AG09319 (cell line): ENCODE results near the gene POU2F3.

Experiments
- DNase-seq: peaks from one replicate; pipeline ENCODE4 v3.0.0-alpha.2; 2010; ENCODE audit warnings: low read depth; ENCODE audit errors: extremely low read depth
- TF ChIP-seq, protein P1 (sequence below): IDR thresholded peaks from 2 replicates; pipeline ENCODE4 v1.5.1; 2011; ENCODE audit warnings: low read depth, mild to moderate bottlenecking, inconsistent platforms, low read length, moderate library complexity

The POU2F3 gene

DNA sequence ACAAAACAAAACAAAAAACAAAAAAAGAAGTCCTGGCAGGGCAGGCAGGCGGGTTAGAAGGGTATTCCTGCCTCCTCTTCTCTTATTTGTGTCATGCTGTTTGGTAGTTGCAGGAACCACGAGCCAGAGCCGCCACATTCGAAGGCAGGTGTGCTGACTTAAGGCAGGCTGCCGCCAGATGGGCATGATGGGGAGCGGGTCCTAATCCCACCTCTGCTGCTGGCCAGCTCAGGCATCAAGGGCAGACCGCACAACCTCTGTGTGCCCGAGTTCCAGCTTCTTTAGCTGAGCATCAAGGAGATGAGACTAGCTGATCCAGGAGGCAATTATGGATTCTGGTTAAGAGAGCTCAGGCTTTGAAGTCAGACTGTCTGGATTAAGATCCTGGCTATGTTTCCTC, 17.0 kb upstream of the POU2F3 start:
- no peak for DNase-seq
- TF ChIP-seq, protein P1, sequence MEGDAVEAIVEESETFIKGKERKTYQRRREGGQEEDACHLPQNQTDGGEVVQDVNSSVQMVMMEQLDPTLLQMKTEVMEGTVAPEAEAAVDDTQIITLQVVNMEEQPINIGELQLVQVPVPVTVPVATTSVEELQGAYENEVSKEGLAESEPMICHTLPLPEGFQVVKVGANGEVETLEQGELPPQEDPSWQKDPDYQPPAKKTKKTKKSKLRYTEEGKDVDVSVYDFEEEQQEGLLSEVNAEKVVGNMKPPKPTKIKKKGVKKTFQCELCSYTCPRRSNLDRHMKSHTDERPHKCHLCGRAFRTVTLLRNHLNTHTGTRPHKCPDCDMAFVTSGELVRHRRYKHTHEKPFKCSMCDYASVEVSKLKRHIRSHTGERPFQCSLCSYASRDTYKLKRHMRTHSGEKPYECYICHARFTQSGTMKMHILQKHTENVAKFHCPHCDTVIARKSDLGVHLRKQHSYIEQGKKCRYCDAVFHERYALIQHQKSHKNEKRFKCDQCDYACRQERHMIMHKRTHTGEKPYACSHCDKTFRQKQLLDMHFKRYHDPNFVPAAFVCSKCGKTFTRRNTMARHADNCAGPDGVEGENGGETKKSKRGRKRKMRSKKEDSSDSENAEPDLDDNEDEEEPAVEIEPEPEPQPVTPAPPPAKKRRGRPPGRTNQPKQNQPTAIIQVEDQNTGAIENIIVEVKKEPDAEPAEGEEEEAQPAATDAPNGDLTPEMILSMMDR = no peak

DNA sequence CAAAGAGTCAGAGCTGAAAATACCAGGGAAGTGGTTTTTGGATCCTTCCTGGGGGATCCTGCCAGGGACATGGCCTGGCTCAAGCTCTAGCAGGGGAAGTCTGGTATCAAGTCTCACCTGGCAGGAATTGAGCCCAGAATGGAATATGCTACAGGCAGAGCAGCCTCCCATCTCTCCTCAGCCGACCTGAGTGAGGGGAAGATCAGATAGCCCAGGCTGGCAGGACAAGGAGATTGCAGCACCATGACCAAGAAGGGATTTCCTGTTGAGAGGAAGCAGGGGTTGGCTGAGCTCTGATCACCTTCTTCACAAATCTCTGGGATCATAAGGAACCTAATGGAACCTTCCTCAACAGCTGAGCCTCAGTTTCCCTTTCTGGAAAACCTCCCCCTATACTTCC, 16.1 kb upstream of the POU2F3 start:
- TF ChIP-seq, protein P1 = no peak
- DNase-seq = no peak

DNA sequence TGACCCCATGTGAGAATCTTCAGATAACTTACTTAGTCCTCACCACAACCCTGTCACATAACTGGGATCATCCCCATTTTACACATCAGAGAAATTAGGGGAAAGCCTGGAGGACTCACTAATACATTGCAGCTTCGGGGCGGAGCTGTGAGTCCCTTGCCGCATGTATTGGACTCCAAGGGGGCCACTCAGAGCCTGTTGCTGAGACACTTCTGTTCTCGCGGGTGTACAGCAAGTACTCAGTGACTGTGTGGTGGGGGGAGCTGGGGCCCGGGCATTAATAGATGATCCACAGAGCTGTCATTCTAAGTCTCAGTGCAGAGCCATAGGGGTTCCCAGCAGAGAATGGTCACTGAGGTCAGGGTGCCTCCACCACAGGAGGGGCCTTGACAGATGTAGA, 15.6 kb upstream of the POU2F3 start:
- DNase-seq = no peak
- TF ChIP-seq, protein P1 = no peak

DNA sequence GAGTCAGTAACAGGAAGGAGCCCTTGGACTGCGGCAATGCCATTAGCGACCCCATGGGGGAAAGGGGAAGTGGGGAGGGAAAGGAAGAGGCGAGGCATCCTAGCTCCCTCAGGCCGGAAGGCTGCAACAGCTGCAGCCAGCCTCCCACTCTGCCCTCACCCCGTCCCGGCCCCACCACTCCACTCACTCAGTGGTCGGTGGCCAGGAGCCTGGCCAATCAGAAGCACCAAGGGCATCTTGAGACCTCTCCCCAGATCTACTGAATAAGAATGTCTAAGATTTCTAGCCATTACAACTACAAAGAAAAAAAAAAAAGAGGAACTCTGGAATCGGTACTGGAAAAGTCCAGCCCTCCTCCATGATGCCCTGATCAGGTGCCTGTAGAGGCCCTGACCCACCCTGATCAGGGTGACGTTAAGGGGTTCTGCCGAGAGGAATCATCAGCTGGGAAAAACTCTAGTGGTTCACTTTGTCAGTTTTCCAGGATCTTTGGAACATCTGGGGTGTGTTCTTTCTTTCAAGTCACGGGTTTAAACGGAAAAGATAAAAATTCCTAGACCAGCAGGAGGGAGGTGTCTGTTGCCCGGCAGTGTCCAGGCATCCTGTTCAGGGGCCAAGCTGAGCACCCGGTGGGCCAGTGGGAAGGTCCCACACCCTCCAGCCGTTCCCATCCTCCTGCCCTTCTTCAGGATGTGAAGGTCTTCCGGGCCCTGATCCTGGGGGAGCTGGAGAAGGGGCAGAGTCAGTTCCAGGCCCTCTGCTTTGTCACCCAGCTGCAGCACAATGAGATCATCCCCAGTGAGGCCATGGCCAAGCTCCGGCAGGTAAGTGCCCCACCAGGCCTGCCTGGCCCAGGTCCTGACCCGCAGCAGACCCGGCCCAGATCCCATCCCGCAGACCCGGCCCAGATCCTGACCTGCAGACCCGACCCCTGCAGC, 14.7 kb upstream of the POU2F3 start:
- TF ChIP-seq, protein P1 = no peak
- DNase-seq = no peak

DNA sequence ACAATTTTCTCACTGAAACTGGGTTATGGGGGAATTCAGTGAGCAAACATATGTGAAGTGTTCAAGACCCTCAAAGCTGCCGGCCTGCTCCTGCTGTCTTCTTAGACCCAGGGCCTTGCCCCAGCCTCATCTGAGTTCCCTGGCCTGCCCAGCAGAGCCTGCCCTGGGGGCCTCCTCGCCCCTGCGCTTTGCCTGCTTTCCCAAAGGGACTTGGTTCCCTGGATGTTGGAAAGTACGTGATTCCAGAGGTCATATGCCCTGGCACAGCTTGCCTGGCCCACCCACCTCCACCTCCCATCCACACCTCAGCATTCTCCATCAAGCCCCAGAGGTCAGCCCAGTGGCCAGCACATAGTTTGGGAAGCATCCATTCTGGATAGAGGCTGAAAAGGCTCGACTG, 13.7 kb upstream of the POU2F3 start:
- TF ChIP-seq, protein P1 = no peak
- no peak for DNase-seq

DNA sequence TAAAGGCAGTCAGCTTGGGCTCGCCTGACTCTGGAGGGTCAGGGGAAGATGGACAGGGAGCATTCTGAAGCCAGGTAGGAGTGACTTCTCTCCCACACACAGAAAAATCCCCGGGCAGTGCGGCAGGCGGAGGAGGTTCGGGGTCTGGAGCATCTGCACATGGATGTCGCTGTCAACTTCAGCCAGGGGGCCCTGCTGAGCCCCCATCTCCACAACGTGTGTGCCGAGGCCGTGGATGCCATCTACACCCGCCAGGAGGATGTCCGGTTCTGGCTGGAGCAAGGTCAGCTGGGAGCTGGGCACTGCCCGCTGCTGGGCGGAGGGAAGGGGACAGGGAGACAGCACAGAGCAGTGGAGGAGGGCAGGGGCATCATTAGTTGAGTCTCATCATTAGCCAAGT, 13.2 kb upstream of the POU2F3 start:
- no peak for DNase-seq
- TF ChIP-seq, protein P1 = no peak

DNA sequence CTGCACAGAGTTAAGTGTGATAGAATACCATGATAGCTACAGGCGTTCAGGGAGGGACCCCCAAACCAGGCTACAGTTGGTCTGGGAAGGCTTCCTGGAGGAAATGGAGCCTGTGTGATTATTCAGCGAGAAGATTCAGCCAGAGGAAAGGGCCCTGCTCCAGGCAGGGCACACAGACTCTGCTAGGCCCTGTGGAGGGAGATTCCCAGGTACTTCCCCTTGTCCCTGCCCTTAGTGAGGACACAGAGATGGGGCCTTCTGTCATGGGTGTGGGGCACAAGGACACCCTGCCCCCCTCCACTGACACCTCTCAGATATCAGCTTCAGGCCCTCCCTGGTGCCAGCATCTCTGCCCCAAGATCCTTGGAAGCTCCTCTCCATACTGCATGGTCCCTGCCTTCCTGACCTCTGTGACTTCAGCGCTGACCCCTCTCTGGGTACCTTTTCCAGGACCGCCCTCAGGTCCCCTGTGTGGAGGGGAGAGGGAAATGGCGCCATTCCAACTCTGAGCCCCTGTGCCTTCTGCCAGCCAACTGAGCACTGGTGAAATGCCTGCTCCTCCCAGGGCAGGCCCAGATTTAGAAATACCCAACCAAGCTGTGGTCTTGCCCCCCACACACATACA, 12.6 kb upstream of the POU2F3 start:
- TF ChIP-seq, protein P1 = no peak
- DNase-seq = no peak
